Gastroesophageal sphincter (tissue), 3 donors: ENCODE data around the gene COL26A1.

Experiments
- CTCF ChIP-seq, 4 experiments: fragments of 200-600 bp in 2 of 4; fragments of 450-650 bp in 2 of 4; sonication (generic) in 1 of 4; IDR thresholded peaks; one replicate each; pipeline ENCODE4 v1.5.1; 2017 to 2019; ENCODE audit warnings: antibody characterized with exemption in 4 of 4, mild to moderate bottlenecking in 2 of 4, moderate library complexity in 2 of 4
- EP300 ChIP-seq: sonication (generic); formaldehyde crosslinking; IDR thresholded peaks from one replicate; pipeline ENCODE4 v1.6.1; 2017; ENCODE audit warnings: antibody characterized with exemption, mild to moderate bottlenecking
- POLR2A ChIP-seq, 2 donors: fragments of 450-650 bp; IDR thresholded peaks; one replicate each; pipeline ENCODE4 v1.6.1; 2017; ENCODE audit warnings: antibody characterized with exemption in 2 of 2, mild to moderate bottlenecking in 2 of 2, moderate library complexity in 1 of 2
- POLR2AphosphoS5 ChIP-seq: sonication (generic); formaldehyde crosslinking; IDR thresholded peaks from one replicate; pipeline ENCODE4 v1.6.1; 2017; ENCODE audit warnings: antibody characterized with exemption

GRCh38 chr7:101333912-101334311 is 28.8 kb upstream of the COL26A1 start:
- TF ChIP-seq CTCF (IDR thresholded peaks at IDR 0.05) = no peak
- TF ChIP-seq POLR2A (IDR thresholded peaks at IDR 0.05) = no peak
- no peak for TF ChIP-seq POLR2AphosphoS5
- no peak for TF ChIP-seq EP300
